Erythroblast (primary cell): ENCODE results near the gene PASK.
"Not testable (repeated sequence)": the region's sequence is repeated elsewhere in the genome, so short reads cannot be mapped to it uniquely, and the experiment has no call there.

Source experiments
- DNase-seq, 2 experiments: peaks; one replicate each; lab custom pipeline; 2025; lab: John Stamatoyannopoulos, UW
- GATA1 ChIP-seq: IDR thresholded peaks from 2 replicates; pipeline ENCODE4 v1.6.1; 2011; ENCODE audit warnings: low read depth, mild to moderate bottlenecking, control low read depth, low read length, moderate library complexity
- POLR2A ChIP-seq: IDR thresholded peaks from 2 replicates; pipeline ENCODE4 v1.6.1; 2011; ENCODE audit warnings: mild to moderate bottlenecking, low read length

The PASK gene

GRCh38 chr2:241107031-241107783, 42.1 kb downstream of the PASK start:
- TF ChIP-seq GATA1, result no peak
- no peak for TF ChIP-seq POLR2A
- DNase-seq, result no peak

DNA sequence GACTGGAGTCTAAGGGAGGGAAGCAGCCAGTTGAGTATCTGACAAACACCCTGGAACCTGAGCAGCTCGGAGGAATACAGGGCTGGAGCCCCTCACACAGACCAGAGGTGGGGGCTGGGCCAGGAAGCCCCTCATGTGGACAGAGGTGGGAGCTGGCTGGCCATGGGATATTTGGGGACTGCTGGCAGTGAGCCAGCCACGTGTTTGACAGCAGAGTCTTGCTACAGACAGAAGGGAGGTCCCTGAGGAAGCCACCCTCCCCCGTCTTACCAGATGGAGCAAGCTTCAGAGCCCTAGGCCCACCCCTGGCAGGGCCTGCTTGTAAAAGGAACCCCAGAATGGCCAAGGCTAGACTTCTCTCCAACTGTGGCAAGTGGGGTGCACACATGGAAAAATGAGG, 43.6 kb downstream of the PASK start:
- no peak for DNase-seq
- no peak for TF ChIP-seq GATA1
- no peak for TF ChIP-seq POLR2A

DNA sequence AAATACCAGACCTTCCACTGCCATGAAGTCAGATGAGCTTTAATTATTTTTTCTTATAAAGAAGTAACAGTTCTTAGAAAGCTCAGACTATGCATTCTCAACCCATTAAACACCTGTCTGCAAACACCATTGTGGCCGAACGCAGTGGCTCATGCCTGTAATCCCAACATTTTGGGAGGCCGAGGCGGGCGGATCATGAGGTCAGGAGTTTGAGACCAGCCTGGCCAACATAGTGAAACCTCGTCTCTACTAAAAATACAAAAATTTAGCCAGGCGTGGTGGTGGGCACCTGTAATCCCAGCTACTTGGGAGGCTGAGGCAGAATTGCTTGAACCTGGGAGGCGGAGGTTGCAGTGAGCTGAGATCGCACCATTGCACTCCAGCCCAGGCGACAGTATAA, 44.7 kb downstream of the PASK start:
- DNase-seq, result not testable (repeated sequence)

DNA sequence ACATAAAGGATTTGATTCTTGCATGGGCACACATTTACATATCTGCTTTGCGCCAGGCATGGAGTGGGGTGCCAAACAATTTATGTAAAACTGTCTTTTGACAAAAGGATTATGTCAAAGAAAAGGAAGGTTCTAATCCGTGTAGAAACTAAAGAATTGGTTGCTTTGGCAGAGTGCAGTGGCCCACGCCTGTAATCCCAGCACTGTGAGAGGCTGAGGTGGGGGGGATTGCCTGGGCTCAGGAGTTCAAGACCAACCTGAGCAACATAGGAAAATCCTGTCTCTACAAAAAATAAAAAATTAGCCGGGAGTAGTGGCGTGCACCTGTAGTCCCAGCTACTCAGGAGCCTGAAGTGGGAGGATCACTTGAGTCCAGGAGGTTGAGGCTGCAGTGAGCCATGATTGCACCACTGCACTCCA, 46.1 kb downstream of the PASK start:
- TF ChIP-seq GATA1 (no peak), POLR2A (no peak)
- DNase-seq, result no peak

GRCh38 chr2:241102239-241102803, 47.0 kb downstream of the PASK start, which contains the start of gene MTERF4:
Gene MTERF4, minus strand, starts transcription at chr2:241102287. Its CDS starts 14 bp downstream, at chr2:241102273.
- TF ChIP-seq POLR2A (peak; percentile 76), GATA1 (no peak)
- DNase-seq, result peak; percentile 91 to 94

DNA sequence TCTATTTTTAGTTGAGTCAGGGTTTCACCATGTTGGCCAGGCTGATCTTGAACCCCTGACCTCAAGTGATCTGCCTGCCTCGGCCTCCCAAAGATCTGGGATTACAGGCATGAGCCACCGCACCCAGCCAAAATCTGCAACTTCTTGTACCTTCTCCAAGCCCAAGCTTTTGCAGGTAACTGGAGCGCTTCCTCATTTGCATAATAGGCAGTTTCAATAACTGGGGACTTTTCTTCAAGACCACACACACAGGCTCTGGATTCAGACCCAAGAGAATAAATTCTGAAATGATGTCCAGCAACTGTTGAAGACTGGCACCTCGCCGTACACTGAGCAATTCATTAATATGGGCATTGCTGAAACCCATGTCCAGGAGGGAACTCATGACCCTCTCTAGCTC, 50.0 kb downstream of the PASK start:
- no peak for DNase-seq
- TF ChIP-seq POLR2A, result no peak
- no peak for TF ChIP-seq GATA1

GRCh38 chr2:241096979-241097378, 52.3 kb downstream of the PASK start:
- TF ChIP-seq GATA1, result no peak
- no peak for TF ChIP-seq POLR2A
- no peak for DNase-seq

- no peak for DNase-seq
- no peak for TF ChIP-seq GATA1
- no peak for TF ChIP-seq POLR2A
These were observed 53.5 kb downstream of the PASK start for GRCh38 chr2:241095594-241096290.

- no peak for TF ChIP-seq GATA1
- TF ChIP-seq POLR2A, result no peak
- no peak for DNase-seq
These were observed 54.3 kb downstream of the PASK start for GRCh38 chr2:241094924-241095420.

DNA sequence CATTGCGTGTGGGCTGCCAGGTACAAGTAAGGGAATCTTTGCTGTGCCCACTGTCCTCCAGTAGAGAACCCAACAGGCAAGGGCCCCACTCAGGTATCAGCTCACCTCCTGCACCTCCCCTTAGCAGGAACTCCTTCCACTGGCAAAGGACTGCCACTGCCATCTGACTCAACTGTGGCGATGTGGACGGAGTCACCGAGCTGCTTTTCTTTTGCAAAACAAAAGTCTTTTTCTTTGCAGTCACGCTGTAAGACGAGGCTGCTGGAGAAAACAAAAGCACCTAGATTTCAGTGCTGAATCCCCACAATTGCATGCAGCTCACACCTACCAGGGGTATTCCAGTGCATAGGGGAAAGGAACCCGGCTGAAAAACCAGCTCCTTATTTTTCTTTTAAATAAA, 55.1 kb downstream of the PASK start:
- no peak for DNase-seq
- TF ChIP-seq GATA1, result no peak
- TF ChIP-seq POLR2A, result no peak

DNA sequence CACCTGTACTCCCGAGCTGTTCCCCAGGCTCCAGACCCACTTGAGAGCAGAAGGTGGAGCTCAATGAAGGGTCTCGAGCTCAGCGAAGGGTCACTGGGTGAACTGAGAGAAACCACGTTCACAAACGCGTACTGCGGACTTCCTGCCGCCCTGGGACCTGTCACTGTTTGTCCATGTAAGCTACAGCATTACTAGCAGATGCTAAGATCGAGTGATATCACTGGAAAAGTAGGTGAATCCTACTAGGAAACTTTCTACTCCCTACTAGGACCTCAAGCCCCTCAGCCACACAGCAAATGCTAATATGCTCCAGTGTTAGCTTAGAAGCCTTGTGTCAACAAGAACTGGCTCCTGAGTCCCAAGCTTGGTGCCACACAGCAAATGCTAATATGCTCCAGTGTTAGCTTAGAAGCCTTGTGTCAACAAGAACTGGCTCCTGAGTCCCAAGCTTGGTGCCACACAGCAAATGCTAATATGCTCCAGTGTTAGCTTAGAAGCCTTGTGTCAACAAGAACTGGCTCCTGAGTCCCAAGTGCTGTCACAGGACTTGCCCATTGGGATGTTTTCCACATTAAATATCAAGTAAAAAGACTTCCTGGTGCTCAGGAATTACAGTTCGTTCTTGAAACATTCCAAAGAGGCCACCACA, 56.0 kb downstream of the PASK start:
- DNase-seq, result not testable (repeated sequence)

DNA sequence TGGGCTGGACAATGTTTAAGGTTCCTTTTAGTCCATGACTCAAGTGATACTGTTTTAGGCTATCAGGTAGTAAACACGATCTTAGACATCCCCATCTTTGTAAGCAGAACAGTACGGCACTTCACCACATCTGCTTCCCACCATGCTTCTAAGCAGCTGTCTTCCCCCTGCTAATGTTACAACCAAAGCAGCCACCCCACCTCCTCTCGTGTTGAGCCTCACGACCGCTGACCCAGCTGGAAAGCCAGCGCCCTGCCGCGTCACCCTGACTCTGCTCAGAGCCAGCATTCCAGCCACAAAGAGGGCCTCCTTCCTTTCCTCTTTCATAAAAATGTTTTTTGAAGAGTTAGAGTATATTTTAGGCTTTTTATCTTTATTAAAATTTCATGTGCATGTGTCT, 56.6 kb downstream of the PASK start:
- TF ChIP-seq POLR2A, result no peak
- TF ChIP-seq GATA1, result no peak
- peak in 1 of 2 experiments; percentile 46 for DNase-seq

DNA sequence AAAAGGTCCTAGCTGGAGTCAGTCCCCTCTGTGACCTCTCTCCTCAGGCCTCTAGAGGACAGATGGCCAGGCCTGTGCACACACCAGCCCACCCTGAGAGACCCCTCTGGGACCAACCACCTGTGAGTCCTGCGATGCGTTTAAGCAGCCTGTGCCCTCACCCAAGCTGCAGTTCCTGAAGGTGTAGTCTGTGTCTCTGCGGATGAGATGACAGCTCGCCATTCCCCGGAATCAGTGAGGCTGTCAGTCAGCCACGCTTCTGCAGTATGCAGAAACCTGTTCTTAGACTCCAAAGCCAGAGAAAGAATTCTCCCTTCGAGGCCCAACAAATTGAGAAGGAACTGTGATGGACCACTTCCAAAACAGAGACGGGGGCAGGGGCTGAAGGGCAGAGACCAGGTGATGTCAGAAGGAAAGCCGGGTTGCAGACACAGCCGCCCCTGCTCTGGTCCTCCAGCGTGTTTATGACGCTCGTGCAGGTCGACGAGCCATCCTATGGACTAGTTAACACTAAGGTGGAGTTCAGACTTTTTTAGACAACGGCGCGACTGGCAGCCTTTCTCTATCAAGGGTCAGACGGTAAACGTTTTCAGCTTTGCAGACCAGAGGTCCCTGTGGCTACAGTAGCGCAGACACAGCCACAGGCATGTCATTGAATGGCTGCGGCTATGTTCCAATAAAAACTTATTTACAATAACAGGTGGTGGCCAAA, 57.4 kb downstream of the PASK start:
- TF ChIP-seq POLR2A (no peak), GATA1 (no peak)
- DNase-seq, result no peak
